Kidney (tissue), 14 donors: ENCODE results near the gene USP38. TPM values are rescaled to one million over a fixed set of nuclear protein-coding genes. Genes with fewer than 3 reads are reported as not detected.
"Not testable (repeated sequence)": the region's sequence is repeated elsewhere in the genome, so short reads cannot be mapped to it uniquely, and the experiment has no call there.

Experiments used
- DNase-seq, 5 donors: peaks; one replicate each; pipeline ENCODE4 v3.0.0-alpha.2; 2013 to 2020
- FAIRE-seq: peaks from 2 replicates; lab custom pipeline; 2012; peaks lifted over from hg19 to GRCh38; lab: Jason Lieb, UNC
- H3K27ac ChIP-seq, 2 donors: one replicate each; pipeline ENCODE4 v1.7.0; 2013; ENCODE audit warnings: low read depth in 2 of 2, low read length in 2 of 2, inconsistent platforms in 1 of 2
- H3K27me3 ChIP-seq: one replicate; pipeline ENCODE4 v1.7.1; 2013; ENCODE audit warnings: low read length, inconsistent platforms; ENCODE audit not compliant: control insufficient read depth, insufficient read depth
- H3K36me3 ChIP-seq, 3 donors: one replicate each; pipeline versions ENCODE4 v1.7.0 to v1.7.1; 2013; ENCODE audit warnings: low read length in 3 of 3, control low read depth in 1 of 3, inconsistent platforms in 1 of 3; ENCODE audit not compliant: insufficient read depth in 3 of 3, control insufficient read depth in 2 of 3
- H3K4me1 ChIP-seq, 3 donors: one replicate each; pipeline versions ENCODE4 v1.7.0 to v1.7.1; 2013; ENCODE audit warnings: low read length in 3 of 3, inconsistent platforms in 1 of 3, low read depth in 1 of 3; ENCODE audit not compliant: control insufficient read depth in 2 of 3, insufficient read depth in 2 of 3
- H3K4me3 ChIP-seq, 3 donors: one replicate each; pipeline versions ENCODE4 v1.7.0 to v1.8.1; 2013; ENCODE audit warnings: low read length in 3 of 3, control low read depth in 1 of 3, inconsistent platforms in 1 of 3
- H3K9ac ChIP-seq, 3 donors: one replicate each; pipeline versions ENCODE4 v1.7.0 to v1.7.1; 2013; ENCODE audit warnings: low read length in 3 of 3, control low read depth in 1 of 3, inconsistent platforms in 1 of 3
- H3K9me3 ChIP-seq, 3 donors: one replicate each; pipeline versions ENCODE4 v1.7.0 to v1.7.1; 2013; ENCODE audit warnings: low read length in 3 of 3, control low read depth in 1 of 3, inconsistent platforms in 1 of 3; ENCODE audit not compliant: control insufficient read depth in 2 of 3, insufficient read depth in 1 of 3
- CTCF ChIP-seq: IDR thresholded peaks from 3 replicates; pipeline ENCODE4 v1.5.1; 2012; ENCODE audit warnings: mild to moderate bottlenecking, moderate library complexity, borderline replicate concordance; ENCODE audit not compliant: insufficient read depth; ENCODE audit errors: extremely low read depth
- intact Hi-C: fragments of 100-400 bp; cut with DNase I; formaldehyde crosslinking; loops from one replicate; pipeline ENCODE4 v1.11.1; 2022
- polyA plus RNA-seq: library from polyadenylated mRNA; stranded (reverse); fragments of 350-450 nt; fragmentation: Illumina TruSeq; extraction: RNeasy Lipid Tissue Mini Kit (QIAGEN cat#74804); gene quantifications from one replicate; pipeline ENCODE4 v1.2.3, GENCODE V29; 2014; ENCODE audit warnings: low read depth, low replicate concordance; ENCODE audit not compliant: insufficient read depth
- total RNA-seq: library from RNA; stranded (reverse); fragmentation: NEBNext Ultra II Directional; extraction: Animal tissue kit (Norgen Biotek cat#: 25700); gene quantifications from one replicate; pipeline ENCODE4 v1.2.1, GENCODE V29; 2021
- donor health status: control.
- donor health status: control.
- donor health status: control.
- donor health status: control.
- donor health status: control.
- donor health status: DM: yes; HTN: yes; CAD: no.
- donor health status: Normal renal cell carcinoma (clear cell type).

USP38 gene
- total and polyA plus RNA-seq, 2 donors from 2014 or later: 5.2 to 21.9 TPM

GRCh38 chr4:143148521-143148920 lies 36.2 kb upstream of the USP38 start:
- FAIRE-seq: no peak
- H3K9ac ChIP-seq: no peak overlapping the region
- no peaks in the 10 kb centered on the region for H3K36me3 ChIP-seq
- H3K27ac ChIP-seq: no peak overlapping the region
- H3K27me3 ChIP-seq: no peaks in the 10 kb centered on the region
- intact Hi-C loops: no loop called here
- no peak overlapping the region for H3K4me3 ChIP-seq
- no peak for TF ChIP-seq CTCF
- no peak for DNase-seq
- H3K4me1 ChIP-seq: no peaks in the 10 kb centered on the region
- H3K9me3 ChIP-seq: peaks cover 0 to 20% (median 5%) of the 10 kb centered on the region in 3 donors

GRCh38 chr4:143156853-143157252 lies 27.9 kb upstream of the USP38 start:
- Histone ChIP-seq H3K27ac (no peak overlapping the region), H3K4me3 (no peak overlapping the region), H3K4me1 (no peaks in the 10 kb centered on the region), H3K36me3 (no peaks in the 10 kb centered on the region), H3K27me3 (no peaks in the 10 kb centered on the region), H3K9ac (no peak overlapping the region), H3K9me3 (peaks cover 0 to 11% (median 6%) of the 10 kb centered on the region in 3 donors)
- FAIRE-seq (no peak), DNase-seq (no peak)
- intact Hi-C loops: no loop called here
- TF ChIP-seq CTCF: no peak

- Histone ChIP-seq H3K4me3 (no peak overlapping the region), H3K27ac (no peak overlapping the region), H3K4me1 (no peaks in the 10 kb centered on the region), H3K36me3 (no peaks in the 10 kb centered on the region), H3K27me3 (no peaks in the 10 kb centered on the region), H3K9ac (no peak overlapping the region), H3K9me3 (no peaks in the 10 kb centered on the region)
- no peak for TF ChIP-seq CTCF
- intact Hi-C loops: no loop called here
- no peak for FAIRE-seq
- DNase-seq: no peak
These were observed 21.1 kb upstream of the USP38 start for GRCh38 chr4:143163614-143164013.

- not testable (repeated sequence) for H3K4me3 ChIP-seq
These were observed 18.0 kb upstream of the USP38 start for GRCh38 chr4:143166722-143167121.

More at GRCh38 chr4:143166722-143167121, 18.0 kb upstream of the USP38 start:
- H3K9me3 ChIP-seq, H3K27ac ChIP-seq, DNase-seq, FAIRE-seq, H3K4me1 ChIP-seq, H3K36me3 ChIP-seq, H3K9ac ChIP-seq, H3K27me3 ChIP-seq, intact Hi-C loops: not testable (repeated sequence)
